GM23338 (cell line): ENCODE measurements around the gene SIGLEC6. TPM values are rescaled to one million over a fixed set of nuclear protein-coding genes. Genes with fewer than 3 reads are reported as not detected.

ENCODE experiments used
- ATAC-seq: fragments of 200-7000 bp; cut with Tn5 transposase; 3 replicates; pipeline ENCODE4 v1.9.1; 2020
- DNase-seq: peaks from one replicate; pipeline ENCODE4 v3.0.0-alpha.2; 2015; ENCODE audit warnings: low spot score
- H2AFZ ChIP-seq: fragments of 200-600 bp; sonication (generic); 2 replicates; pipeline ENCODE4 v1.8.0; 2016; ENCODE audit warnings: antibody characterized with exemption, mild to moderate bottlenecking, moderate library complexity
- H3F3A ChIP-seq: fragments of 200-600 bp; sonication (generic); replicated peaks from 2 replicates; pipeline ENCODE4 v1.8.0; 2017; ENCODE audit warnings: antibody characterized with exemption, mixed run types, low read depth
- H3K27ac ChIP-seq: fragments of 200-600 bp; sonication (generic); 2 replicates; pipeline ENCODE4 v1.6.1; 2016; ENCODE audit warnings: low read depth
- H3K27me3 ChIP-seq: fragments of 200-600 bp; sonication (generic); 2 replicates; pipeline ENCODE4 v1.8.0; 2016; ENCODE audit warnings: mild to moderate bottlenecking, mixed run types, moderate library complexity; ENCODE audit not compliant: insufficient read depth
- H3K36me3 ChIP-seq: fragments of 200-600 bp; sonication (generic); 2 replicates; pipeline ENCODE4 v1.8.0; 2016; ENCODE audit warnings: mild to moderate bottlenecking; ENCODE audit not compliant: insufficient read depth
- H3K4me1 ChIP-seq: fragments of 200-600 bp; sonication (generic); 2 replicates; pipeline ENCODE4 v1.8.0; 2016; ENCODE audit warnings: mild to moderate bottlenecking, moderate library complexity; ENCODE audit not compliant: insufficient read depth
- H3K4me2 ChIP-seq: fragments of 200-600 bp; sonication (generic); 2 replicates; pipeline ENCODE4 v1.7.1; 2017; ENCODE audit warnings: mixed run types
- H3K4me3 ChIP-seq: fragments of 200-600 bp; sonication (generic); 2 replicates; pipeline ENCODE4 v1.6.1; 2016; ENCODE audit warnings: mixed run types
- H3K79me2 ChIP-seq: fragments of 200-600 bp; sonication (generic); replicated peaks from 2 replicates; pipeline ENCODE4 v1.8.0; 2017; ENCODE audit warnings: mild to moderate bottlenecking; ENCODE audit not compliant: insufficient read depth
- H3K9me2 ChIP-seq: fragments of 200-600 bp; sonication (generic); 2 replicates; pipeline ENCODE4 v1.8.0; 2017; ENCODE audit not compliant: insufficient read depth
- H4K20me1 ChIP-seq: fragments of 200-600 bp; sonication (generic); replicated peaks from 2 replicates; pipeline ENCODE4 v1.8.0; 2017; ENCODE audit warnings: mild to moderate bottlenecking; ENCODE audit not compliant: insufficient read depth
- H3K27ac Mint-ChIP-seq: 2 replicates; pipeline ENCODE4 v1.8.0; 2020; ENCODE audit warnings: inconsistent platforms, mild to moderate bottlenecking, moderate library complexity, mixed read lengths
- H3K27me3 Mint-ChIP-seq: 3 replicates; pipeline ENCODE4 v1.8.0; 2022; ENCODE audit warnings: low read depth, mild to moderate bottlenecking, moderate library complexity, mixed read lengths, inconsistent platforms; ENCODE audit not compliant: insufficient read depth, poor library complexity
- H3K36me3 Mint-ChIP-seq: 3 replicates; pipeline ENCODE4 v1.8.0; 2021; ENCODE audit warnings: low read depth, mild to moderate bottlenecking, inconsistent platforms, moderate library complexity, mixed read lengths
- H3K4me1 Mint-ChIP-seq: 3 replicates; pipeline ENCODE4 v1.8.0; 2020; ENCODE audit warnings: mild to moderate bottlenecking, inconsistent platforms, mixed read lengths
- H3K4me3 Mint-ChIP-seq: 3 replicates; pipeline ENCODE4 v1.8.0; 2021; ENCODE audit warnings: moderate library complexity, mild to moderate bottlenecking, inconsistent platforms, mixed read lengths
- H3K9me3 Mint-ChIP-seq: 3 replicates; pipeline ENCODE4 v1.8.0; 2020; ENCODE audit warnings: moderate library complexity, mild to moderate bottlenecking, inconsistent platforms, mixed read lengths
- ETS1 ChIP-seq: IDR thresholded peaks from 2 replicates; pipeline ENCODE4 v1.6.1; 2016; ENCODE audit warnings: antibody characterized with exemption
- EZH2 ChIP-seq: fragments of 200-600 bp; sonication (generic); IDR thresholded peaks from one replicate; pipeline ENCODE4 v1.8.0; 2017; ENCODE audit warnings: antibody characterized with exemption, mild to moderate bottlenecking, low read depth; ENCODE audit not compliant: unreplicated experiment
- EZH2phosphoT487 ChIP-seq: fragments of 200-600 bp; sonication (generic); IDR thresholded peaks from one replicate; pipeline ENCODE4 v1.8.1; 2018; ENCODE audit warnings: antibody characterized with exemption; ENCODE audit not compliant: unreplicated experiment
- JUNB ChIP-seq: IDR thresholded peaks from one replicate; pipeline ENCODE4 v1.6.1; 2016; ENCODE audit warnings: antibody characterized with exemption; ENCODE audit not compliant: unreplicated experiment
- NANOG ChIP-seq: IDR thresholded peaks from 2 replicates; pipeline ENCODE4 v1.6.1; 2016; ENCODE audit warnings: antibody characterized with exemption, borderline replicate concordance
- POLR2AphosphoS5 ChIP-seq: IDR thresholded peaks from 2 replicates; pipeline ENCODE4 v1.6.1; 2016; ENCODE audit warnings: antibody characterized with exemption, low read depth
- REST ChIP-seq: IDR thresholded peaks from one replicate; pipeline ENCODE4 v1.6.1; 2018; ENCODE audit warnings: antibody characterized with exemption; ENCODE audit not compliant: unreplicated experiment
- STAT1 ChIP-seq: IDR thresholded peaks from one replicate; pipeline ENCODE4 v1.6.1; 2016; ENCODE audit warnings: antibody characterized with exemption; ENCODE audit not compliant: unreplicated experiment
- ZNF331 ChIP-seq: fragments of 250-450 bp; sonication (Bioruptor Pico); IDR thresholded peaks from 2 replicates; pipeline ENCODE4 v1.5.0; 2020; ENCODE audit warnings: low read depth, mild to moderate bottlenecking, moderate library complexity
- ZNF462 ChIP-seq: fragments of 250-450 bp; sonication (Bioruptor Pico); IDR thresholded peaks from 2 replicates; pipeline ENCODE4 v1.5.0; 2020; ENCODE audit warnings: mild to moderate bottlenecking, moderate library complexity
- polyA plus RNA-seq: library from polyadenylated mRNA; unstranded; fragments of >200 nt; fragmentation: Nextera tagmentation; extraction: Ambion mirVana; gene quantifications from 2 replicates; pipeline ENCODE4 v1.2.1, GENCODE V29; 2016
- total RNA-seq: library from RNA; depleted of rRNA; stranded (reverse); fragments of >200 nt; shearing (Covaris generic); gene quantifications from 2 replicates; pipeline ENCODE4 v1.2.3, GENCODE V29; 2014

Gene SIGLEC6
- total and polyA plus RNA-seq, 2 experiments from 2014 or later: 0.76 TPM; not detected in 1

- Histone ChIP-seq H4K20me1 (no peaks in the 10 kb centered on the region), H3F3A (no peaks in the 10 kb centered on the region), H3K79me2 (no peaks in the 10 kb centered on the region), H3K9me2 (0 out of 2 replicates have a peak, but pooled peaks cover 3% of the 10 kb centered on the region), H3K36me3 (no peaks in the 10 kb centered on the region), H3K4me1 (no peaks in the 10 kb centered on the region), H2AFZ (no peak overlapping the region), H3K27me3 (no peaks in the 10 kb centered on the region), H3K27ac (no peak overlapping the region), H3K4me3 (no peak overlapping the region), H3K4me2 (no peak overlapping the region)
- Mint-ChIP-seq H3K27ac (no peak overlapping the region), H3K36me3 (peaks cover 19% of the 10 kb centered on the region; the same call in 2 of the 3 replicates), H3K4me3 (no peak overlapping the region), H3K4me1 (no peaks in the 10 kb centered on the region), H3K27me3 (no peaks in the 10 kb centered on the region), H3K9me3 (peaks cover 92% of the 10 kb centered on the region)
- TF ChIP-seq EZH2phosphoT487 (no peak), EZH2 (no peak), STAT1 (no peak), NANOG (no peak), ETS1 (no peak), POLR2AphosphoS5 (no peak), JUNB (no peak), ZNF462 (CRISPR knock-in tag) (no peak), REST (no peak), ZNF331 (CRISPR knock-in tag) (no peak)
- DNase-seq (no peak), ATAC-seq (no peak)
These were observed 6.7 kb downstream of the SIGLEC6 start for GRCh38 chr19:51524666-51525264.
